Liver (tissue), 9 donors: Measurements from ENCODE around the gene ECHDC3. TPM values are rescaled to one million over a fixed set of nuclear protein-coding genes. Genes with fewer than 3 reads are reported as not detected.

Experiments
- DNase-seq: peaks from one replicate; pipeline ENCODE4 v3.0.0-alpha.2; 2017; ENCODE audit warnings: low spot score
- H3K27ac ChIP-seq, 2 donors: one replicate each; pipeline ENCODE4 v1.7.0; 2013; ENCODE audit warnings: inconsistent platforms in 2 of 2, low read length in 2 of 2, control low read depth in 1 of 2, low read depth in 1 of 2, mild to moderate bottlenecking in 1 of 2
- H3K27me3 ChIP-seq, 4 donors: one replicate each; pipeline versions ENCODE4 v1.6.1 to v1.7.0; 2013; ENCODE audit warnings: low read length in 3 of 4, inconsistent platforms in 1 of 4, mild to moderate bottlenecking in 1 of 4, moderate library complexity in 1 of 4; ENCODE audit not compliant: control insufficient read depth in 4 of 4, insufficient read depth in 4 of 4
- H3K36me3 ChIP-seq, 4 donors: one replicate each; pipeline versions ENCODE4 v1.6.1 to v1.7.0; 2013; ENCODE audit warnings: low read length in 3 of 4, mild to moderate bottlenecking in 3 of 4, low read depth in 1 of 4, moderate library complexity in 1 of 4; ENCODE audit not compliant: control insufficient read depth in 4 of 4, insufficient read depth in 3 of 4
- H3K4me1 ChIP-seq, 4 donors: one replicate each; pipeline versions ENCODE4 v1.6.1 to v1.7.0; 2013; ENCODE audit warnings: low read length in 3 of 4, mild to moderate bottlenecking in 3 of 4, moderate library complexity in 1 of 4; ENCODE audit not compliant: control insufficient read depth in 4 of 4, insufficient read depth in 4 of 4
- H3K4me3 ChIP-seq, 3 donors: one replicate each; pipeline versions ENCODE4 v1.6.1 to v1.7.0; 2013; ENCODE audit warnings: low read length in 3 of 3, control low read depth in 1 of 3, low read depth in 1 of 3, mild to moderate bottlenecking in 1 of 3
- H3K9ac ChIP-seq, 2 donors: one replicate each; pipeline ENCODE4 v1.7.0; 2013; ENCODE audit warnings: low read length in 2 of 2, mild to moderate bottlenecking in 2 of 2, moderate library complexity in 2 of 2, control low read depth in 1 of 2, low read depth in 1 of 2
- H3K9me3 ChIP-seq, 4 donors: one replicate each; pipeline versions ENCODE4 v1.6.1 to v1.7.0; 2013; ENCODE audit warnings: low read length in 3 of 4; ENCODE audit not compliant: control insufficient read depth in 4 of 4
- EGR1 ChIP-seq, 2 donors: IDR thresholded peaks; 2 replicates each; pipeline ENCODE4 v1.6.1; 2016 to 2018; ENCODE audit warnings: antibody characterized with exemption in 2 of 2, low read depth in 2 of 2
- FOXA1 ChIP-seq: IDR thresholded peaks from 2 replicates; pipeline ENCODE4 v1.6.1; 2016; ENCODE audit warnings: antibody characterized with exemption
- FOXA2 ChIP-seq: IDR thresholded peaks from 2 replicates; pipeline ENCODE4 v1.6.1; 2016; ENCODE audit warnings: antibody characterized with exemption
- GABPA ChIP-seq, 2 donors: IDR thresholded peaks in 1 of 2; conservative IDR thresholded peaks in 1 of 2; 2 replicates each; pipeline ENCODE4 v1.6.1; 2016; ENCODE audit warnings: antibody characterized with exemption in 2 of 2, mild to moderate bottlenecking in 1 of 2, moderate library complexity in 1 of 2
- HNF4A ChIP-seq, 2 donors: conservative IDR thresholded peaks; 2 replicates each; pipeline ENCODE4 v1.6.1; 2016; ENCODE audit warnings: antibody characterized with exemption in 2 of 2, mild to moderate bottlenecking in 2 of 2
- HNF4G ChIP-seq: IDR thresholded peaks from 2 replicates; pipeline ENCODE4 v1.6.1; 2016; ENCODE audit warnings: antibody characterized with exemption
- JUND ChIP-seq, 2 donors: IDR thresholded peaks; 2 replicates each; pipeline ENCODE4 v1.6.1; 2016; ENCODE audit warnings: antibody characterized with exemption in 2 of 2
- NR2F2 ChIP-seq: IDR thresholded peaks from 2 replicates; pipeline ENCODE4 v1.6.1; 2016; ENCODE audit warnings: antibody characterized with exemption
- RAD21 ChIP-seq, 2 donors: IDR thresholded peaks; 2 replicates each; pipeline ENCODE4 v1.6.1; 2016; ENCODE audit warnings: antibody characterized with exemption in 2 of 2, mild to moderate bottlenecking in 2 of 2
- RXRA ChIP-seq, 2 donors: IDR thresholded peaks; 2 replicates each; pipeline ENCODE4 v1.6.1; 2017 to 2018; ENCODE audit warnings: antibody characterized with exemption in 2 of 2, mild to moderate bottlenecking in 1 of 2
- SP1 ChIP-seq: IDR thresholded peaks from 2 replicates; pipeline ENCODE4 v1.6.1; 2018; ENCODE audit warnings: antibody characterized with exemption, mild to moderate bottlenecking
- TAF1 ChIP-seq: conservative IDR thresholded peaks from 2 replicates; pipeline ENCODE4 v1.6.1; 2016; ENCODE audit warnings: antibody characterized with exemption, mild to moderate bottlenecking
- YY1 ChIP-seq: IDR thresholded peaks from 2 replicates; pipeline ENCODE4 v1.6.1; 2016; ENCODE audit warnings: antibody characterized with exemption, mild to moderate bottlenecking
- WGBS: extraction: QIAGEN DNeasy Blood & Tissue Kit; methylation state at CpG from one replicate; pipeline ENCODE4 v1.1.7; 2013; 5-methylcytosine and 5-hydroxymethylcytosine counted together
- polyA plus RNA-seq, 2 donors: library from polyadenylated mRNA; stranded (reverse) in 1 of 2; unstranded in 1 of 2; fragments of 200-250 nt in 1 of 2; fragments of >200 nt in 1 of 2; fragmentation: Nextera tagmentation in 1 of 2; extraction: Ambion mirVana in 1 of 2; gene quantifications; one replicate each; pipeline versions ENCODE4 v1.2.1 to v1.2.3, GENCODE V29; 2013 to 2015
- total RNA-seq, 2 donors: library from RNA; depleted of rRNA; stranded (reverse); fragments of >200 nt; gene quantifications; one replicate each; pipeline ENCODE4 v1.2.3, GENCODE V29; 2014
- TF ChIP-seq, protein P1 (sequence below): IDR thresholded peaks from 2 replicates; pipeline ENCODE4 v1.6.1; 2016; ENCODE audit warnings: antibody characterized with exemption
- TF ChIP-seq, protein P2 (sequence below): IDR thresholded peaks from 2 replicates; pipeline ENCODE4 v1.6.1; 2016; ENCODE audit warnings: antibody characterized with exemption
- TF ChIP-seq, protein P3 (sequence below): IDR thresholded peaks from 2 replicates; pipeline ENCODE4 v1.6.1; 2016; ENCODE audit warnings: antibody characterized with exemption, mild to moderate bottlenecking
- TF ChIP-seq, protein P4 (sequence below): IDR thresholded peaks from 2 replicates; pipeline ENCODE4 v1.6.1; 2016; ENCODE audit warnings: antibody characterized with exemption
- TF ChIP-seq, protein P5 (sequence below): fragments of 150-350 bp; IDR thresholded peaks from 2 replicates; pipeline ENCODE4 v1.5.1; 2017; ENCODE audit warnings: improper control_type of control experiment, low read depth, low read length; ENCODE audit not compliant: missing input control
- donor health status: healthy.
- donor health status: healthy.
- donor health status: healthy.
- donor health status: healthy.
- donor health status: healthy.

Gene ECHDC3
- total and polyA plus RNA-seq, 4 donors, result 6.1 to 144 (median 97.3) TPM

DNA sequence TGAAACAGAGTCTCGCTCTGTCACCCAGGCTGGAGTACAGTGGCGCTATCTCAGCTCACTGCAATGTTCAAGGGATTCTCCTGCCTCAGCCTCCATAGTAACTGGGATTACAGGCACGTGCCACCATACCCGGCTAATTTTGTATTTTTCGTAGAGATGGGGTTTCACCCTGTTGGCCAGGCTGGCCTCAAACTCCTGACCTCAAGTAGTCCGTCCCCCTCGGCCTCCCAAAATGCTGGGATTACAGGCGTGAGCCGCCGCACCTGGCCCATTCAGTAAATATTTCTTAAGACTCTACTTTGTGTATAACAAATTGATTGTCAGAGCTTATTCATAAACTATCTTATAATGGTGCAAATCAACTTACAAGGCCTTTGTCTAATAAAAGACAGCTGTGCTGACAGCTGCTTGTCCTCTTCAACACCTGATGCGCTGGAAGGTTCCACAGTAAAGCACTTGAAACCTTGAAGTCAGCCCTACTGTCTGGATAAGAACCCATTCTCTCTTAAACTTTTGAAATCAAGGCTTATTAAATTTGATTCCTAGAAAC, 14.7 kb downstream of the ECHDC3 start:
- H3K4me1 ChIP-seq, result peaks cover 4 to 33% (median 12%) of the 10 kb centered on the region in 4 donors
- no peak overlapping the region for H3K4me3 ChIP-seq
- peak overlapping the region in 1 of 2 donors; percentile 34 for H3K9ac ChIP-seq
- WGBS, result 72% methylated on average over 11 of the region's 11 CpGs
- no peaks in the 10 kb centered on the region for H3K9me3 ChIP-seq
- DNase-seq, result no peak
- H3K27ac ChIP-seq, result peak overlapping the region; percentile 77 to 80
- H3K36me3 ChIP-seq, result peaks cover 0 to 24% (median 16%) of the 10 kb centered on the region in 4 donors
- TF ChIP-seq RAD21 (IDR thresholded peaks at IDR 0.05) (no peak), GABPA (IDR thresholded peaks at IDR 0.05 in 1 of 2, conservative IDR thresholded peaks at IDR 0.05 in 1 of 2) (no peak), FOXA1 (no peak), EGR1 (IDR thresholded peaks at IDR 0.05; ENCODE audit: low read depth in 2 of 2) (no peak), SP1 (no peak)
- TF ChIP-seq, protein P1, sequence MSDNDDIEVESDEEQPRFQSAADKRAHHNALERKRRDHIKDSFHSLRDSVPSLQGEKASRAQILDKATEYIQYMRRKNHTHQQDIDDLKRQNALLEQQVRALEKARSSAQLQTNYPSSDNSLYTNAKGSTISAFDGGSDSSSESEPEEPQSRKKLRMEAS, result no peak
- no peaks in the 10 kb centered on the region for H3K27me3 ChIP-seq

DNA sequence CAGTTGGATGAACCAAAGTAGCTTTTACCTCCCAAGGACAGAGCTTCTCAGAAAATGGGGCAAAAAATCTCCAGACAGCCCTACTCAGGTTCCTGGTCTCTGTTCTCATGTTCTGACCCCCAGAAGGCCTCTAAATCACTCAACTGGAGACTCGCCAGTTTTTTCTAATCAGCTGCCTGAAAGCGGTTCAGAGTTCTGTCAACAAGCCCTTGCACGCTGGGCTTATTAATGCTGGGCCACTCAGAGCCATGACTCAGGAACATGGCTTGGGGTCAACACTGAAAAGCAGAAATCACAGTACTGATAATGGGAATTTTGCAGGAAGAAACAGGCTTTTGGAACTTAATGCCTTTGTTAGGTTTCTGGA, 15.3 kb downstream of the ECHDC3 start:
- TF ChIP-seq SP1 (peak; percentile 71), HNF4G (no peak), EGR1 (IDR thresholded peaks at IDR 0.05; ENCODE audit: low read depth in 2 of 2) (no peak), JUND (IDR thresholded peaks at IDR 0.05) (peak; percentile 48 to 67), HNF4A (conservative IDR thresholded peaks at IDR 0.05) (peak; percentile 61 to 83), YY1 (peak; percentile 61), NR2F2 (peak; percentile 77), RXRA (IDR thresholded peaks at IDR 0.05) (peak; percentile 73 to 87), TAF1 (no peak), RAD21 (IDR thresholded peaks at IDR 0.05) (no peak), FOXA1 (peak; percentile 99), GABPA (IDR thresholded peaks at IDR 0.05 in 1 of 2, conservative IDR thresholded peaks at IDR 0.05 in 1 of 2) (no peak), FOXA2 (peak; percentile 98)
- TF ChIP-seq, protein P2, sequence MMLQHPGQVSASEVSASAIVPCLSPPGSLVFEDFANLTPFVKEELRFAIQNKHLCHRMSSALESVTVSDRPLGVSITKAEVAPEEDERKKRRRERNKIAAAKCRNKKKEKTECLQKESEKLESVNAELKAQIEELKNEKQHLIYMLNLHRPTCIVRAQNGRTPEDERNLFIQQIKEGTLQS, result peak; percentile 33
- TF ChIP-seq, protein P3, sequence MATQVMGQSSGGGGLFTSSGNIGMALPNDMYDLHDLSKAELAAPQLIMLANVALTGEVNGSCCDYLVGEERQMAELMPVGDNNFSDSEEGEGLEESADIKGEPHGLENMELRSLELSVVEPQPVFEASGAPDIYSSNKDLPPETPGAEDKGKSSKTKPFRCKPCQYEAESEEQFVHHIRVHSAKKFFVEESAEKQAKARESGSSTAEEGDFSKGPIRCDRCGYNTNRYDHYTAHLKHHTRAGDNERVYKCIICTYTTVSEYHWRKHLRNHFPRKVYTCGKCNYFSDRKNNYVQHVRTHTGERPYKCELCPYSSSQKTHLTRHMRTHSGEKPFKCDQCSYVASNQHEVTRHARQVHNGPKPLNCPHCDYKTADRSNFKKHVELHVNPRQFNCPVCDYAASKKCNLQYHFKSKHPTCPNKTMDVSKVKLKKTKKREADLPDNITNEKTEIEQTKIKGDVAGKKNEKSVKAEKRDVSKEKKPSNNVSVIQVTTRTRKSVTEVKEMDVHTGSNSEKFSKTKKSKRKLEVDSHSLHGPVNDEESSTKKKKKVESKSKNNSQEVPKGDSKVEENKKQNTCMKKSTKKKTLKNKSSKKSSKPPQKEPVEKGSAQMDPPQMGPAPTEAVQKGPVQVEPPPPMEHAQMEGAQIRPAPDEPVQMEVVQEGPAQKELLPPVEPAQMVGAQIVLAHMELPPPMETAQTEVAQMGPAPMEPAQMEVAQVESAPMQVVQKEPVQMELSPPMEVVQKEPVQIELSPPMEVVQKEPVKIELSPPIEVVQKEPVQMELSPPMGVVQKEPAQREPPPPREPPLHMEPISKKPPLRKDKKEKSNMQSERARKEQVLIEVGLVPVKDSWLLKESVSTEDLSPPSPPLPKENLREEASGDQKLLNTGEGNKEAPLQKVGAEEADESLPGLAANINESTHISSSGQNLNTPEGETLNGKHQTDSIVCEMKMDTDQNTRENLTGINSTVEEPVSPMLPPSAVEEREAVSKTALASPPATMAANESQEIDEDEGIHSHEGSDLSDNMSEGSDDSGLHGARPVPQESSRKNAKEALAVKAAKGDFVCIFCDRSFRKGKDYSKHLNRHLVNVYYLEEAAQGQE, result peak; percentile 47
- TF ChIP-seq, protein P4, sequence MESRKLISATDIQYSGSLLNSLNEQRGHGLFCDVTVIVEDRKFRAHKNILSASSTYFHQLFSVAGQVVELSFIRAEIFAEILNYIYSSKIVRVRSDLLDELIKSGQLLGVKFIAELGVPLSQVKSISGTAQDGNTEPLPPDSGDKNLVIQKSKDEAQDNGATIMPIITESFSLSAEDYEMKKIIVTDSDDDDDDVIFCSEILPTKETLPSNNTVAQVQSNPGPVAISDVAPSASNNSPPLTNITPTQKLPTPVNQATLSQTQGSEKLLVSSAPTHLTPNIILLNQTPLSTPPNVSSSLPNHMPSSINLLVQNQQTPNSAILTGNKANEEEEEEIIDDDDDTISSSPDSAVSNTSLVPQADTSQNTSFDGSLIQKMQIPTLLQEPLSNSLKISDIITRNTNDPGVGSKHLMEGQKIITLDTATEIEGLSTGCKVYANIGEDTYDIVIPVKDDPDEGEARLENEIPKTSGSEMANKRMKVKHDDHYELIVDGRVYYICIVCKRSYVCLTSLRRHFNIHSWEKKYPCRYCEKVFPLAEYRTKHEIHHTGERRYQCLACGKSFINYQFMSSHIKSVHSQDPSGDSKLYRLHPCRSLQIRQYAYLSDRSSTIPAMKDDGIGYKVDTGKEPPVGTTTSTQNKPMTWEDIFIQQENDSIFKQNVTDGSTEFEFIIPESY, result no peak
- TF ChIP-seq, protein P5, sequence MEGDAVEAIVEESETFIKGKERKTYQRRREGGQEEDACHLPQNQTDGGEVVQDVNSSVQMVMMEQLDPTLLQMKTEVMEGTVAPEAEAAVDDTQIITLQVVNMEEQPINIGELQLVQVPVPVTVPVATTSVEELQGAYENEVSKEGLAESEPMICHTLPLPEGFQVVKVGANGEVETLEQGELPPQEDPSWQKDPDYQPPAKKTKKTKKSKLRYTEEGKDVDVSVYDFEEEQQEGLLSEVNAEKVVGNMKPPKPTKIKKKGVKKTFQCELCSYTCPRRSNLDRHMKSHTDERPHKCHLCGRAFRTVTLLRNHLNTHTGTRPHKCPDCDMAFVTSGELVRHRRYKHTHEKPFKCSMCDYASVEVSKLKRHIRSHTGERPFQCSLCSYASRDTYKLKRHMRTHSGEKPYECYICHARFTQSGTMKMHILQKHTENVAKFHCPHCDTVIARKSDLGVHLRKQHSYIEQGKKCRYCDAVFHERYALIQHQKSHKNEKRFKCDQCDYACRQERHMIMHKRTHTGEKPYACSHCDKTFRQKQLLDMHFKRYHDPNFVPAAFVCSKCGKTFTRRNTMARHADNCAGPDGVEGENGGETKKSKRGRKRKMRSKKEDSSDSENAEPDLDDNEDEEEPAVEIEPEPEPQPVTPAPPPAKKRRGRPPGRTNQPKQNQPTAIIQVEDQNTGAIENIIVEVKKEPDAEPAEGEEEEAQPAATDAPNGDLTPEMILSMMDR, result no peak
- TF ChIP-seq, protein P1, result no peak
- no peaks in the 10 kb centered on the region for H3K27me3 ChIP-seq
- H3K9me3 ChIP-seq, result no peaks in the 10 kb centered on the region
- H3K36me3 ChIP-seq, result peaks cover 0 to 25% (median 20%) of the 10 kb centered on the region in 4 donors
- H3K4me3 ChIP-seq, result no peak overlapping the region
- 18% methylated on average over 3 of the region's 3 CpGs for WGBS
- peaks cover 4 to 33% (median 12%) of the 10 kb centered on the region in 4 donors for H3K4me1 ChIP-seq
- DNase-seq, result peak; percentile 45
- H3K27ac ChIP-seq, result peak overlapping the region; percentile 77 to 80
- H3K9ac ChIP-seq, result peak overlapping the region in 1 of 2 donors; percentile 34
